OCI-LY7 (cell line): ENCODE data around the gene GLI3.

ENCODE experiments used
- CTCF ChIP-seq: fragments of 200-600 bp; sonication (generic); conservative IDR thresholded peaks from 2 replicates; pipeline ENCODE4 v1.5.1; 2014; ENCODE audit warnings: mild to moderate bottlenecking, antibody characterized with exemption, low read length, moderate library complexity, mixed read lengths
- EZH2phosphoT487 ChIP-seq: fragments of 200-600 bp; sonication (generic); IDR thresholded peaks from 2 replicates; pipeline ENCODE4 v1.6.1; 2018; ENCODE audit warnings: low read depth, borderline replicate concordance, mild to moderate bottlenecking, mixed run types, antibody characterized with exemption, low read length, moderate library complexity, mixed read lengths

DNA sequence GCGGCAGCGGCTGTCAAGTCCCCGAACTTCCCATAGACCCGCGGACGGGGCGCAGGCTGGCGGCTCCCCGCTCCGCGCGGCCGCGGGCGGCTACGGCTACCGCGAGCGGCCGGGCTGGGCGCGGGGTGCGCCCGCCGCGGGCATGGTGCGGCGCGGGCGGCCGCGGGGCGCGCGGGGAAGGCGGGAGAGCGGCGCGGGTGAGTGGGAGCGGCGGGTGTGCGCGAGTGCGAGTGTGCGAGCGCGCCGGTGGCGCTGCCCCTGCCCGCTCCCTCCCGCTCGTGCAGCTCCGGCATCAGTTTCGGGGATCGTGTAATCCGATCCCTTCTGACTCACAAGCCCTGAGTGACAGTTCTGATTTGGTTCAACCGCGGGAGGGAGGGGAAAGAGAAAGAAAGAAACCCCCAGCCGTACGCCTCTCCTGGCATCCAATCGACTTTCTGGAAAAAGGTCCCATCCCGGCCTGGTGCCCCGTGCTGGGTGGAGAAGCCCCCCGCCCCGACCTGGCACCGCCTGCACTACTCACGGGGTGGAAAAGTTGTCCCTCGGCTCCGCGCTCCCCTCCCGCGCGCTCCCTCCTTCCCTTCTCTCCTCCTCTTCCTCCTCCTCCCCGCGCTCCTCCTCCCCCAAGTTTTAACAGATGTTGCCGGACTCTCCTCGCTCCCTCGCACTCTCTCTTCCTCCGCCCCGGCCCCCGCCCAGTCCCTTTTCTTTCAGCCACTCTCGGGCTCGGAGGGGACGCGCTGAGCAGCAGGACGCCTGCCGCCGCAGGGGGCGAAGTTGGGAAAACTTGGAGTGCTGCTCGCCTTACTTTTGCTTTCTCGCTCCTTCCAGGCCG, at the start of gene GLI3:
- no peak for TF ChIP-seq CTCF
- no peak for TF ChIP-seq EZH2phosphoT487
